Liver (tissue), 9 donors: ENCODE data around the gene URGCP. TPM values are rescaled to one million over a fixed set of nuclear protein-coding genes. Genes with fewer than 3 reads are reported as not detected.
A peak's percentile ranks its signal among the peaks of the same experiment; 100 is the strongest.

Experiments
- DNase-seq: peaks from one replicate; pipeline ENCODE4 v3.0.0-alpha.2; 2017; ENCODE audit warnings: low spot score
- H3K27ac ChIP-seq, 2 donors: one replicate each; pipeline ENCODE4 v1.7.0; 2013; ENCODE audit warnings: inconsistent platforms in 2 of 2, low read length in 2 of 2, control low read depth in 1 of 2, low read depth in 1 of 2, mild to moderate bottlenecking in 1 of 2
- H3K27me3 ChIP-seq, 4 donors: one replicate each; pipeline versions ENCODE4 v1.6.1 to v1.7.0; 2013; ENCODE audit warnings: low read length in 3 of 4, inconsistent platforms in 1 of 4, mild to moderate bottlenecking in 1 of 4, moderate library complexity in 1 of 4; ENCODE audit not compliant: control insufficient read depth in 4 of 4, insufficient read depth in 4 of 4
- H3K36me3 ChIP-seq, 4 donors: one replicate each; pipeline versions ENCODE4 v1.6.1 to v1.7.0; 2013; ENCODE audit warnings: low read length in 3 of 4, mild to moderate bottlenecking in 3 of 4, low read depth in 1 of 4, moderate library complexity in 1 of 4; ENCODE audit not compliant: control insufficient read depth in 4 of 4, insufficient read depth in 3 of 4
- H3K4me1 ChIP-seq, 4 donors: one replicate each; pipeline versions ENCODE4 v1.6.1 to v1.7.0; 2013; ENCODE audit warnings: low read length in 3 of 4, mild to moderate bottlenecking in 3 of 4, moderate library complexity in 1 of 4; ENCODE audit not compliant: control insufficient read depth in 4 of 4, insufficient read depth in 4 of 4
- H3K4me3 ChIP-seq, 3 donors: one replicate each; pipeline versions ENCODE4 v1.6.1 to v1.7.0; 2013; ENCODE audit warnings: low read length in 3 of 3, control low read depth in 1 of 3, low read depth in 1 of 3, mild to moderate bottlenecking in 1 of 3
- H3K9ac ChIP-seq, 2 donors: one replicate each; pipeline ENCODE4 v1.7.0; 2013; ENCODE audit warnings: low read length in 2 of 2, mild to moderate bottlenecking in 2 of 2, moderate library complexity in 2 of 2, control low read depth in 1 of 2, low read depth in 1 of 2
- H3K9me3 ChIP-seq, 4 donors: one replicate each; pipeline versions ENCODE4 v1.6.1 to v1.7.0; 2013; ENCODE audit warnings: low read length in 3 of 4; ENCODE audit not compliant: control insufficient read depth in 4 of 4
- CTCF ChIP-seq: fragments of 150-350 bp; IDR thresholded peaks from 2 replicates; pipeline ENCODE4 v1.5.1; 2017; ENCODE audit warnings: improper control_type of control experiment, low read depth, low read length; ENCODE audit not compliant: missing input control
- EGR1 ChIP-seq, 2 donors: IDR thresholded peaks; 2 replicates each; pipeline ENCODE4 v1.6.1; 2016 to 2018; ENCODE audit warnings: antibody characterized with exemption in 2 of 2, low read depth in 2 of 2
- FOXA1 ChIP-seq: IDR thresholded peaks from 2 replicates; pipeline ENCODE4 v1.6.1; 2016; ENCODE audit warnings: antibody characterized with exemption
- FOXA2 ChIP-seq: IDR thresholded peaks from 2 replicates; pipeline ENCODE4 v1.6.1; 2016; ENCODE audit warnings: antibody characterized with exemption
- GABPA ChIP-seq, 2 donors: IDR thresholded peaks in 1 of 2; conservative IDR thresholded peaks in 1 of 2; 2 replicates each; pipeline ENCODE4 v1.6.1; 2016; ENCODE audit warnings: antibody characterized with exemption in 2 of 2, mild to moderate bottlenecking in 1 of 2, moderate library complexity in 1 of 2
- HNF4A ChIP-seq, 2 donors: conservative IDR thresholded peaks; 2 replicates each; pipeline ENCODE4 v1.6.1; 2016; ENCODE audit warnings: antibody characterized with exemption in 2 of 2, mild to moderate bottlenecking in 2 of 2
- HNF4G ChIP-seq: IDR thresholded peaks from 2 replicates; pipeline ENCODE4 v1.6.1; 2016; ENCODE audit warnings: antibody characterized with exemption
- JUND ChIP-seq, 2 donors: IDR thresholded peaks; 2 replicates each; pipeline ENCODE4 v1.6.1; 2016; ENCODE audit warnings: antibody characterized with exemption in 2 of 2
- MAX ChIP-seq: IDR thresholded peaks from 2 replicates; pipeline ENCODE4 v1.6.1; 2016; ENCODE audit warnings: antibody characterized with exemption
- NR2F2 ChIP-seq: IDR thresholded peaks from 2 replicates; pipeline ENCODE4 v1.6.1; 2016; ENCODE audit warnings: antibody characterized with exemption
- RAD21 ChIP-seq, 2 donors: IDR thresholded peaks; 2 replicates each; pipeline ENCODE4 v1.6.1; 2016; ENCODE audit warnings: antibody characterized with exemption in 2 of 2, mild to moderate bottlenecking in 2 of 2
- REST ChIP-seq: IDR thresholded peaks from 2 replicates; pipeline ENCODE4 v1.6.1; 2016; ENCODE audit warnings: antibody characterized with exemption, mild to moderate bottlenecking
- SP1 ChIP-seq: IDR thresholded peaks from 2 replicates; pipeline ENCODE4 v1.6.1; 2018; ENCODE audit warnings: antibody characterized with exemption, mild to moderate bottlenecking
- TAF1 ChIP-seq: conservative IDR thresholded peaks from 2 replicates; pipeline ENCODE4 v1.6.1; 2016; ENCODE audit warnings: antibody characterized with exemption, mild to moderate bottlenecking
- WGBS: extraction: QIAGEN DNeasy Blood & Tissue Kit; methylation state at CpG from one replicate; pipeline ENCODE4 v1.1.7; 2013; 5-methylcytosine and 5-hydroxymethylcytosine counted together
- polyA plus RNA-seq, 2 donors: library from polyadenylated mRNA; stranded (reverse) in 1 of 2; unstranded in 1 of 2; fragments of 200-250 nt in 1 of 2; fragments of >200 nt in 1 of 2; fragmentation: Nextera tagmentation in 1 of 2; extraction: Ambion mirVana in 1 of 2; gene quantifications; one replicate each; pipeline versions ENCODE4 v1.2.1 to v1.2.3, GENCODE V29; 2013 to 2015
- total RNA-seq, 2 donors: library from RNA; depleted of rRNA; stranded (reverse); fragments of >200 nt; gene quantifications; one replicate each; pipeline ENCODE4 v1.2.3, GENCODE V29; 2014
- donor health status: healthy.
- donor health status: healthy.
- donor health status: healthy.
- donor health status: healthy.
- donor health status: healthy.

Gene URGCP
- total and polyA plus RNA-seq, 4 donors, result 7.2 to 28.4 (median 13.0) TPM

- Histone ChIP-seq H3K4me3 (no peak overlapping the region), H3K9me3 (no peaks in the 10 kb centered on the region), H3K9ac (no peak overlapping the region), H3K27me3 (no peaks in the 10 kb centered on the region), H3K4me1 (peaks cover 0 to 19% (median 9%) of the 10 kb centered on the region in 4 donors), H3K27ac (no peak overlapping the region), H3K36me3 (no peaks in the 10 kb centered on the region)
- no peak for DNase-seq
- TF ChIP-seq SP1 (no peak), HNF4G (no peak), CTCF (no peak), GABPA (IDR thresholded peaks at IDR 0.05 in 1 of 2, conservative IDR thresholded peaks at IDR 0.05 in 1 of 2) (no peak), TAF1 (no peak), JUND (IDR thresholded peaks at IDR 0.05) (no peak), REST (no peak), FOXA1 (no peak), NR2F2 (no peak), HNF4A (conservative IDR thresholded peaks at IDR 0.05) (no peak), MAX (no peak)
- WGBS, result 96% methylated on average over 4 of the region's 4 CpGs
Measured at GRCh38 chr7:43927810-43928209, 21.4 kb upstream of the URGCP start.

- DNase-seq, result no peak
- no peaks in the 10 kb centered on the region for H3K9me3 ChIP-seq
- H3K4me3 ChIP-seq, result peak overlapping the region; percentile 69 to 92 (median 89)
- H3K27ac ChIP-seq, result peak overlapping the region; percentile 91 to 97
- peak overlapping the region; percentile 90 to 92 for H3K9ac ChIP-seq
- TF ChIP-seq FOXA1 (no peak), HNF4G (no peak), FOXA2 (no peak), MAX (no peak), RAD21 (IDR thresholded peaks at IDR 0.05) (peak in 1 of 2 donors; percentile 24), EGR1 (IDR thresholded peaks at IDR 0.05; ENCODE audit: low read depth in 2 of 2) (no peak), REST (peak; percentile 69), SP1 (no peak)
- no peaks in the 10 kb centered on the region for H3K36me3 ChIP-seq
- 3% methylated on average over 6 of the region's 6 CpGs for WGBS
- peaks cover 0 to 22% (median 11%) of the 10 kb centered on the region in 4 donors for H3K4me1 ChIP-seq
- no peaks in the 10 kb centered on the region for H3K27me3 ChIP-seq
Measured at GRCh38 chr7:43926798-43927123, 20.4 kb upstream of the URGCP start.
